Measurements from ENCODE around the gene PARD3.

DNA sequence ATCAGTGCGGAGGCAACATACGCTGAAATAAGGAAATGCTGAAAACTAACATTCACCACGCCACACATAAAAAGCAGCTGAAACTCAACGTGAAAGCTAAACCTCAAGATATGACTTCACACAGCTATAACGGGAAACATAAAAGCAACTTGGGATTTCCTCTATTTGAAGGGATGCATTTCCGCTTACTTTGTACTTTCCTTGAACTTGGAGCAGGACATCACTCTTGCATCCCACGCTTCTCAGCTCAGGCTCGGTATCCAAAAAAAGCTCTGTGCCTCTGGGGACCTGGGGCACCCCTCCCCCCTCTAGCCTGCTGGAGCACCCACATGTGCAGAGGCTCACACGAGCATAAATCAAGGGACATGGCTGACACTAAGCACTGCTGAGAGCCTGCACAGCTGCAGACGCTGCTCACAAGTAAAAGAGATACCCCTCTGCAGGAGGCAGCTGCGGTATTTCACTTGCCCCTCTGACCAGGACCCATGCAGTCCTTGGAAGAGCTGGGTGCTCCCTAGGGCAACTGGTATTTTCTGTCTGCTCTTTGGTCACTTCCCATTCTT, 34.2 kb downstream of the PARD3 start:
- TF ChIP-seq, protein P1, sequence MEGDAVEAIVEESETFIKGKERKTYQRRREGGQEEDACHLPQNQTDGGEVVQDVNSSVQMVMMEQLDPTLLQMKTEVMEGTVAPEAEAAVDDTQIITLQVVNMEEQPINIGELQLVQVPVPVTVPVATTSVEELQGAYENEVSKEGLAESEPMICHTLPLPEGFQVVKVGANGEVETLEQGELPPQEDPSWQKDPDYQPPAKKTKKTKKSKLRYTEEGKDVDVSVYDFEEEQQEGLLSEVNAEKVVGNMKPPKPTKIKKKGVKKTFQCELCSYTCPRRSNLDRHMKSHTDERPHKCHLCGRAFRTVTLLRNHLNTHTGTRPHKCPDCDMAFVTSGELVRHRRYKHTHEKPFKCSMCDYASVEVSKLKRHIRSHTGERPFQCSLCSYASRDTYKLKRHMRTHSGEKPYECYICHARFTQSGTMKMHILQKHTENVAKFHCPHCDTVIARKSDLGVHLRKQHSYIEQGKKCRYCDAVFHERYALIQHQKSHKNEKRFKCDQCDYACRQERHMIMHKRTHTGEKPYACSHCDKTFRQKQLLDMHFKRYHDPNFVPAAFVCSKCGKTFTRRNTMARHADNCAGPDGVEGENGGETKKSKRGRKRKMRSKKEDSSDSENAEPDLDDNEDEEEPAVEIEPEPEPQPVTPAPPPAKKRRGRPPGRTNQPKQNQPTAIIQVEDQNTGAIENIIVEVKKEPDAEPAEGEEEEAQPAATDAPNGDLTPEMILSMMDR (IDR thresholded peaks at IDR 0.05; ENCODE audit: insufficient read depth, low read depth, low read length): no peak
- TF ChIP-seq EZH2 (IDR thresholded peaks at IDR 0.05; ENCODE audit: insufficient read depth, low read length): no peak

Data from astrocyte (in vitro differentiated cells and primary cell).